Liver (tissue), 9 donors: ENCODE data around the gene KIF7. TPM values are rescaled to one million over a fixed set of nuclear protein-coding genes. Genes with fewer than 3 reads are reported as not detected.

Experiments used
- DNase-seq: peaks from one replicate; pipeline ENCODE4 v3.0.0-alpha.2; 2017; ENCODE audit warnings: low spot score
- H3K27ac ChIP-seq, 2 donors: one replicate each; pipeline ENCODE4 v1.7.0; 2013; ENCODE audit warnings: inconsistent platforms in 2 of 2, low read length in 2 of 2, control low read depth in 1 of 2, low read depth in 1 of 2, mild to moderate bottlenecking in 1 of 2
- H3K27me3 ChIP-seq, 4 donors: one replicate each; pipeline versions ENCODE4 v1.6.1 to v1.7.0; 2013; ENCODE audit warnings: low read length in 3 of 4, inconsistent platforms in 1 of 4, mild to moderate bottlenecking in 1 of 4, moderate library complexity in 1 of 4; ENCODE audit not compliant: control insufficient read depth in 4 of 4, insufficient read depth in 4 of 4
- H3K36me3 ChIP-seq, 4 donors: one replicate each; pipeline versions ENCODE4 v1.6.1 to v1.7.0; 2013; ENCODE audit warnings: low read length in 3 of 4, mild to moderate bottlenecking in 3 of 4, low read depth in 1 of 4, moderate library complexity in 1 of 4; ENCODE audit not compliant: control insufficient read depth in 4 of 4, insufficient read depth in 3 of 4
- H3K4me1 ChIP-seq, 4 donors: one replicate each; pipeline versions ENCODE4 v1.6.1 to v1.7.0; 2013; ENCODE audit warnings: low read length in 3 of 4, mild to moderate bottlenecking in 3 of 4, moderate library complexity in 1 of 4; ENCODE audit not compliant: control insufficient read depth in 4 of 4, insufficient read depth in 4 of 4
- H3K4me3 ChIP-seq, 3 donors: one replicate each; pipeline versions ENCODE4 v1.6.1 to v1.7.0; 2013; ENCODE audit warnings: low read length in 3 of 3, control low read depth in 1 of 3, low read depth in 1 of 3, mild to moderate bottlenecking in 1 of 3
- H3K9ac ChIP-seq, 2 donors: one replicate each; pipeline ENCODE4 v1.7.0; 2013; ENCODE audit warnings: low read length in 2 of 2, mild to moderate bottlenecking in 2 of 2, moderate library complexity in 2 of 2, control low read depth in 1 of 2, low read depth in 1 of 2
- H3K9me3 ChIP-seq, 4 donors: one replicate each; pipeline versions ENCODE4 v1.6.1 to v1.7.0; 2013; ENCODE audit warnings: low read length in 3 of 4; ENCODE audit not compliant: control insufficient read depth in 4 of 4
- HNF4A ChIP-seq, 2 donors: conservative IDR thresholded peaks; 2 replicates each; pipeline ENCODE4 v1.6.1; 2016; ENCODE audit warnings: antibody characterized with exemption in 2 of 2, mild to moderate bottlenecking in 2 of 2
- HNF4G ChIP-seq: IDR thresholded peaks from 2 replicates; pipeline ENCODE4 v1.6.1; 2016; ENCODE audit warnings: antibody characterized with exemption
- NR2F2 ChIP-seq: IDR thresholded peaks from 2 replicates; pipeline ENCODE4 v1.6.1; 2016; ENCODE audit warnings: antibody characterized with exemption
- RAD21 ChIP-seq, 2 donors: IDR thresholded peaks; 2 replicates each; pipeline ENCODE4 v1.6.1; 2016; ENCODE audit warnings: antibody characterized with exemption in 2 of 2, mild to moderate bottlenecking in 2 of 2
- TAF1 ChIP-seq: conservative IDR thresholded peaks from 2 replicates; pipeline ENCODE4 v1.6.1; 2016; ENCODE audit warnings: antibody characterized with exemption, mild to moderate bottlenecking
- YY1 ChIP-seq: IDR thresholded peaks from 2 replicates; pipeline ENCODE4 v1.6.1; 2016; ENCODE audit warnings: antibody characterized with exemption, mild to moderate bottlenecking
- WGBS: extraction: QIAGEN DNeasy Blood & Tissue Kit; methylation state at CpG from one replicate; pipeline ENCODE4 v1.1.7; 2013; 5-methylcytosine and 5-hydroxymethylcytosine counted together
- polyA plus RNA-seq, 2 donors: library from polyadenylated mRNA; stranded (reverse) in 1 of 2; unstranded in 1 of 2; fragments of 200-250 nt in 1 of 2; fragments of >200 nt in 1 of 2; fragmentation: Nextera tagmentation in 1 of 2; extraction: Ambion mirVana in 1 of 2; gene quantifications; one replicate each; pipeline versions ENCODE4 v1.2.1 to v1.2.3, GENCODE V29; 2013 to 2015
- total RNA-seq, 2 donors: library from RNA; depleted of rRNA; stranded (reverse); fragments of >200 nt; gene quantifications; one replicate each; pipeline ENCODE4 v1.2.3, GENCODE V29; 2014
- TF ChIP-seq, protein P1 (sequence below): IDR thresholded peaks from 2 replicates; pipeline ENCODE4 v1.6.1; 2016; ENCODE audit warnings: antibody characterized with exemption
- TF ChIP-seq, protein P2 (sequence below): IDR thresholded peaks from 2 replicates; pipeline ENCODE4 v1.6.1; 2016; ENCODE audit warnings: antibody characterized with exemption
- TF ChIP-seq, protein P3 (sequence below): IDR thresholded peaks from 2 replicates; pipeline ENCODE4 v1.6.1; 2016; ENCODE audit warnings: antibody characterized with exemption, mild to moderate bottlenecking
- donor health status: healthy.
- donor health status: healthy.
- donor health status: healthy.
- donor health status: healthy.
- donor health status: healthy.

Gene KIF7
- total and polyA plus RNA-seq, 4 donors = 0.04 to 1.3 (median 0.72) TPM

DNA sequence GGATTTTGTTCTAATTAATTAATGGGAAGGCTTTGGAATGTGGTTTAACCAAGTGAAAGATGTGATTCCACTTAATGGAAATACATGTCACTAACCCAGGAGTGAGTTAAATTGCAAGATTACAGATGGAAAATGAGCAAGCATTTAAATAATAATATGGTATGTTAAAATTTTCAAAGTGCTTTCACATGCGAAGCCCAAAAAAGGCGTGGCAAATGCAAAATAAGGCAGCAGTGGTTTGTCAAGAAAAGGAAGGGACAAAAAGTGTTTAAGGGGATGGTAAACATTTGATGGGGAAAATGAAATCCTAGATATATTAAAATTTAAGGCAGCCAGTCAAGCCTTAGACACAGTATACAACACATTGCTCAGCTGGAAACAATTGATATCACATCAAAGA is 77.1 kb downstream of the KIF7 start:
- WGBS = 96% methylated on average over 2 of the region's 2 CpGs

More for the DNA sequence above, 77.1 kb downstream of the KIF7 start:
- Histone ChIP-seq H3K9ac (no peak overlapping the region), H3K4me1 (peaks cover 1 to 13% (median 9%) of the 10 kb centered on the region in 4 donors), H3K36me3 (no peaks in the 10 kb centered on the region), H3K9me3 (no peaks in the 10 kb centered on the region), H3K27ac (no peak overlapping the region), H3K27me3 (no peaks in the 10 kb centered on the region), H3K4me3 (no peak overlapping the region)
- no peak for TF ChIP-seq NR2F2
- TF ChIP-seq, protein P1, sequence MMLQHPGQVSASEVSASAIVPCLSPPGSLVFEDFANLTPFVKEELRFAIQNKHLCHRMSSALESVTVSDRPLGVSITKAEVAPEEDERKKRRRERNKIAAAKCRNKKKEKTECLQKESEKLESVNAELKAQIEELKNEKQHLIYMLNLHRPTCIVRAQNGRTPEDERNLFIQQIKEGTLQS = no peak
- TF ChIP-seq TAF1 = no peak
- TF ChIP-seq YY1 = no peak
- TF ChIP-seq, protein P2, sequence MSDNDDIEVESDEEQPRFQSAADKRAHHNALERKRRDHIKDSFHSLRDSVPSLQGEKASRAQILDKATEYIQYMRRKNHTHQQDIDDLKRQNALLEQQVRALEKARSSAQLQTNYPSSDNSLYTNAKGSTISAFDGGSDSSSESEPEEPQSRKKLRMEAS = no peak
- no peak for TF ChIP-seq HNF4A (conservative IDR thresholded peaks at IDR 0.05)
- TF ChIP-seq HNF4G = no peak
- TF ChIP-seq, protein P3, sequence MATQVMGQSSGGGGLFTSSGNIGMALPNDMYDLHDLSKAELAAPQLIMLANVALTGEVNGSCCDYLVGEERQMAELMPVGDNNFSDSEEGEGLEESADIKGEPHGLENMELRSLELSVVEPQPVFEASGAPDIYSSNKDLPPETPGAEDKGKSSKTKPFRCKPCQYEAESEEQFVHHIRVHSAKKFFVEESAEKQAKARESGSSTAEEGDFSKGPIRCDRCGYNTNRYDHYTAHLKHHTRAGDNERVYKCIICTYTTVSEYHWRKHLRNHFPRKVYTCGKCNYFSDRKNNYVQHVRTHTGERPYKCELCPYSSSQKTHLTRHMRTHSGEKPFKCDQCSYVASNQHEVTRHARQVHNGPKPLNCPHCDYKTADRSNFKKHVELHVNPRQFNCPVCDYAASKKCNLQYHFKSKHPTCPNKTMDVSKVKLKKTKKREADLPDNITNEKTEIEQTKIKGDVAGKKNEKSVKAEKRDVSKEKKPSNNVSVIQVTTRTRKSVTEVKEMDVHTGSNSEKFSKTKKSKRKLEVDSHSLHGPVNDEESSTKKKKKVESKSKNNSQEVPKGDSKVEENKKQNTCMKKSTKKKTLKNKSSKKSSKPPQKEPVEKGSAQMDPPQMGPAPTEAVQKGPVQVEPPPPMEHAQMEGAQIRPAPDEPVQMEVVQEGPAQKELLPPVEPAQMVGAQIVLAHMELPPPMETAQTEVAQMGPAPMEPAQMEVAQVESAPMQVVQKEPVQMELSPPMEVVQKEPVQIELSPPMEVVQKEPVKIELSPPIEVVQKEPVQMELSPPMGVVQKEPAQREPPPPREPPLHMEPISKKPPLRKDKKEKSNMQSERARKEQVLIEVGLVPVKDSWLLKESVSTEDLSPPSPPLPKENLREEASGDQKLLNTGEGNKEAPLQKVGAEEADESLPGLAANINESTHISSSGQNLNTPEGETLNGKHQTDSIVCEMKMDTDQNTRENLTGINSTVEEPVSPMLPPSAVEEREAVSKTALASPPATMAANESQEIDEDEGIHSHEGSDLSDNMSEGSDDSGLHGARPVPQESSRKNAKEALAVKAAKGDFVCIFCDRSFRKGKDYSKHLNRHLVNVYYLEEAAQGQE = no peak
- TF ChIP-seq RAD21 (IDR thresholded peaks at IDR 0.05) = no peak
- no peak for DNase-seq

Other genes with a start within 250 kb of the KIF7 start
- under 1 TPM; 0.08 to 0.19 TPM for gene RHCG, start 158.9 kb downstream of the KIF7 start, total RNA-seq
- under 1 TPM; 0.14 to 0.15 TPM for gene RHCG, start 158.9 kb downstream of the KIF7 start, polyA plus RNA-seq
- 1 to 10 TPM in 1 of 2 donors, under 1 TPM in 1; under 0.01 to 7.3 TPM for gene TICRR, start 80.0 kb downstream of the KIF7 start, total RNA-seq
- gene TICRR, start 80.0 kb downstream of the KIF7 start, polyA plus RNA-seq = under 1 TPM; 0.13 to 0.17 TPM
- gene PLIN1, start 23.9 kb upstream of the KIF7 start, total RNA-seq = 10 to 100 TPM; 10.8 to 46.0 TPM
- 10 to 100 TPM; 10.2 to 15.8 TPM for gene PLIN1, start 23.9 kb upstream of the KIF7 start, polyA plus RNA-seq
- gene PEX11A, start 35.3 kb upstream of the KIF7 start, total RNA-seq = 10 to 100 TPM in 1 of 2 donors, 1 to 10 TPM in 1; 6.6 to 47.9 TPM
- gene PEX11A, start 35.3 kb upstream of the KIF7 start, polyA plus RNA-seq = 10 to 100 TPM; 17.3 to 31.3 TPM
- gene WDR93, start 35.3 kb upstream of the KIF7 start, total RNA-seq = under 1 TPM in 1 of 2 donors, not detected in 1; 0.08 TPM
- gene WDR93, start 35.3 kb upstream of the KIF7 start, polyA plus RNA-seq = under 1 TPM in 1 of 2 donors, not detected in 1; 0.08 TPM
- under 1 TPM; 0.14 to 0.50 TPM for gene MESP1, start 95.8 kb upstream of the KIF7 start, total RNA-seq
- gene MESP1, start 95.8 kb upstream of the KIF7 start, polyA plus RNA-seq = 1 to 10 TPM; 1.2 to 1.8 TPM
- gene MESP2, start 120.9 kb upstream of the KIF7 start, total RNA-seq = not detected
- gene MESP2, start 120.9 kb upstream of the KIF7 start, polyA plus RNA-seq = under 1 TPM in 1 of 2 donors, not detected in 1; 0.03 TPM
- 100 to 1,000 TPM in 1 of 2 donors, 10 to 100 TPM in 1; 88.8 to 182 TPM for gene ANPEP, start 159.4 kb upstream of the KIF7 start, total RNA-seq
- 100 to 1,000 TPM; 150 to 227 TPM for gene ANPEP, start 159.4 kb upstream of the KIF7 start, polyA plus RNA-seq
- 10 to 100 TPM; 24.1 to 73.5 TPM for gene AP3S2, start 238.5 kb upstream of the KIF7 start, total RNA-seq
- 10 to 100 TPM in 1 of 2 donors, 1 to 10 TPM in 1; 8.4 to 27.6 TPM for gene AP3S2, start 238.5 kb upstream of the KIF7 start, polyA plus RNA-seq